H1 (cell line): Measurements from ENCODE around the gene SLC16A8.

Experiments used
- NRF1 ChIP-seq: IDR thresholded peaks from 2 replicates; pipeline ENCODE4 v1.6.1; 2011; ENCODE audit warnings: mild to moderate bottlenecking, low read depth, low read length, improper control_type of control experiment
- RAD21 ChIP-seq, 2 experiments: IDR thresholded peaks in 1 of 2; conservative IDR thresholded peaks in 1 of 2; 2 replicates each; pipeline ENCODE4 v1.6.1; 2011; ENCODE audit warnings: low read depth in 2 of 2, low read length in 2 of 2, improper control_type of control experiment in 1 of 2, inconsistent platforms in 1 of 2, mild to moderate bottlenecking in 1 of 2, moderate library complexity in 1 of 2
- SP1 ChIP-seq: IDR thresholded peaks from 2 replicates; pipeline ENCODE4 v1.6.1; 2011; ENCODE audit warnings: low read depth, low read length

GRCh38 chr22:38046070-38046748 lies 37.8 kb downstream of the SLC16A8 start:
- TF ChIP-seq SP1, result no peak
- no peak for TF ChIP-seq NRF1
- no peak for TF ChIP-seq RAD21 (IDR thresholded peaks at IDR 0.05 in 1 of 2, conservative IDR thresholded peaks at IDR 0.05 in 1 of 2; ENCODE audit: low read depth in 2 of 2, low read length in 2 of 2)
